OCI-LY7 (cell line): ENCODE results near the gene CFAP73.

Experiments used
- CTCF ChIP-seq: fragments of 200-600 bp; sonication (generic); conservative IDR thresholded peaks from 2 replicates; pipeline ENCODE4 v1.5.1; 2014; ENCODE audit warnings: mild to moderate bottlenecking, antibody characterized with exemption, low read length, moderate library complexity, mixed read lengths
- EZH2phosphoT487 ChIP-seq: fragments of 200-600 bp; sonication (generic); IDR thresholded peaks from 2 replicates; pipeline ENCODE4 v1.6.1; 2018; ENCODE audit warnings: low read depth, borderline replicate concordance, mild to moderate bottlenecking, mixed run types, antibody characterized with exemption, low read length, moderate library complexity, mixed read lengths

DNA sequence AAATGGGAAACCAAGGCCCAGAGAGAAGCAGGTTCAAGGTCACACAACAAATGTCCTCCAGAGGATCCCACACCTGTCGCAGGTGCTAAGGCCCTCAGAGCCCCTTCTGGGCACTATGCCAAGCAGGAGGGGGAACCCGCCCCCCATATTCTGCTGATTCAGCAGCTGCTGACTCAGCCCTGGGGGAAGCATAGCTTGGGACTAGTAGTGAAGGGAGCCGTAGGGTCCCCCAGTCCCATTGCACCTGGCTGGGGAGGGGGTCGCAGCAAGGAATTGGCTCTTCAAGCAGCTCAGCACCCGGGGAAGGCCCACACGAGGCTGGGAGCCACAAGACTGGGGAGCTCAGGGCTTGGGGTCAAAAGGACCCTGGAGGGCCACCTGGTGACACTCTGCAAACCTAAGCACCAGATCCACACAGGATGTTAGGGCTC lies 15.0 kb upstream of the CFAP73 start:
- TF ChIP-seq CTCF (no peak), EZH2phosphoT487 (no peak)
